Stomach (tissue), 9 donors: ENCODE data around the gene FBXL7. TPM values are rescaled to one million over a fixed set of nuclear protein-coding genes. Genes with fewer than 3 reads are reported as not detected.
A peak's percentile ranks its signal among the peaks of the same experiment; 100 is the strongest.

Experiments
- DNase-seq, 2 donors: peaks; one replicate each; pipeline versions ENCODE4 v3.0.0 to v3.0.0-alpha.2; 2013 to 2019
- H3K27ac ChIP-seq, 5 donors: fragments of 200-600 bp in 4 of 5; sonication (generic) in 4 of 5; one replicate each; pipeline ENCODE4 v1.5.1; 2013 to 2019; ENCODE audit warnings: mild to moderate bottlenecking in 1 of 5, moderate library complexity in 1 of 5
- H3K27me3 ChIP-seq, 3 donors: fragments of 200-600 bp; sonication (generic); one replicate each; pipeline ENCODE4 v1.5.1; 2017 to 2019; ENCODE audit warnings: mixed run types in 1 of 3
- H3K36me3 ChIP-seq, 4 donors: fragments of 200-600 bp; sonication (generic); 1 replicate in 3 of 4; 2 replicates in 1 of 4; pipeline ENCODE4 v1.5.1; 2016 to 2019
- H3K4me1 ChIP-seq, 4 donors: fragments of 200-600 bp; sonication (generic); one replicate each; pipeline ENCODE4 v1.5.1; 2016 to 2019
- H3K4me3 ChIP-seq, 4 donors: fragments of 200-600 bp; sonication (generic) in 3 of 4; one replicate each; pipeline ENCODE4 v1.5.1; 2016 to 2019; ENCODE audit warnings: mild to moderate bottlenecking in 1 of 4
- H3K9me3 ChIP-seq, 4 donors: fragments of 200-600 bp; sonication (generic); one replicate each; pipeline ENCODE4 v1.5.1; 2016 to 2019
- EP300 ChIP-seq: sonication (generic); formaldehyde crosslinking; IDR thresholded peaks from one replicate; pipeline ENCODE4 v1.6.1; 2017; ENCODE audit warnings: antibody characterized with exemption
- POLR2A ChIP-seq, 4 donors: fragments of 450-650 bp; IDR thresholded peaks; one replicate each; pipeline ENCODE4 v1.6.1; 2016; ENCODE audit warnings: antibody characterized with exemption in 4 of 4, control low read depth in 2 of 4, mild to moderate bottlenecking in 1 of 4, moderate library complexity in 1 of 4
- POLR2AphosphoS5 ChIP-seq, 3 donors: sonication (generic); formaldehyde crosslinking; IDR thresholded peaks; one replicate each; pipeline ENCODE4 v1.6.1; 2016; ENCODE audit warnings: antibody characterized with exemption in 3 of 3
- WGBS, 5 donors: extraction: QIAGEN DNeasy Blood & Tissue Kit in 3 of 5; methylation state at CpG; one replicate each; pipeline versions ENCODE4 v1.1.5 to v1.1.7; 2013 to 2018; 5-methylcytosine and 5-hydroxymethylcytosine counted together
- intact Hi-C: fragments of 100-400 bp; cut with DNase I; formaldehyde crosslinking; loops from one replicate; pipeline ENCODE4 v1.15.1; 2023; ENCODE audit warnings: low total_unique reads
- polyA plus RNA-seq, 3 donors: library from polyadenylated mRNA; stranded (reverse); fragments of 200-250 nt; gene quantifications; one replicate each; pipeline ENCODE4 v1.2.3, GENCODE V29; 2013
- total RNA-seq, 5 donors: library from RNA; depleted of rRNA; stranded (reverse); fragments of >200 nt; gene quantifications; one replicate each; pipeline versions ENCODE4 v1.1.0 to v1.2.3, GENCODE V29; 2014 to 2016
- TF ChIP-seq, protein P1 (sequence below), 7 experiments: fragments of 450-650 bp in 4 of 7; fragments of 200-600 bp in 3 of 7; sonication (generic) in 3 of 7; IDR thresholded peaks; one replicate each; pipeline ENCODE4 v1.5.1; 2016 to 2019; ENCODE audit warnings: antibody characterized with exemption in 7 of 7, control low read depth in 2 of 7, mild to moderate bottlenecking in 1 of 7
- donor health status: healthy with polysubstance abuse.
- donor health status: Bipolar disorder and iron deficiency.
- donor health status: healthy.

The FBXL7 gene
- total and polyA plus RNA-seq, 8 donors = 3.6 to 17.1 (median 6.8) TPM

DNA sequence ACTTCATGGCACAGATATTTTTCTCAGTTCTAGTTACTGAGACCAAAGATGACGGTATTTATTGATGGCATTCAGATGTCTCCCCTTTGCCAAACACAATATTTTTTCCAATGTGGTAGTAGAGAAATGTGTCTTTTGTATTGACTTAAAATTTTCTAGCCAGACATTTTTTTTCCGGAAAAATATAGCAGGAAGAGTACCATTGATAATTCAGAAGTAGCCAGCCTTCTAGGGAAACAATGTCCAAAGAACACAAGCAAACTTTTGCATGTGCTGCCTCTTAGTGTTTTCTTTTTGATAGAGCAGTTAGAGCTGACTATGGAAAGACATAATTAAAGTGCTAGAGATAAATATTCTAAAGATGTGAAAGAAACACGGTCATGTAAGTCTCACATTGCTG is 448.2 kb downstream of the FBXL7 start:
- H3K36me3 ChIP-seq = peaks cover 0 to 5% (median 0%) of the 10 kb centered on the region in 4 donors
- no peaks in the 10 kb centered on the region for H3K27me3 ChIP-seq
- peak in 1 of 2 donors; percentile 17 for DNase-seq
- no peak overlapping the region for H3K4me3 ChIP-seq
- intact Hi-C loops = no loop called here
- H3K9me3 ChIP-seq = no peaks in the 10 kb centered on the region
- H3K4me1 ChIP-seq = no peaks in the 10 kb centered on the region
- H3K27ac ChIP-seq = no peak overlapping the region
- WGBS, 5 donors = 47 to 71% (median 58%) methylated on average over 3 of the region's 3 CpGs
- TF ChIP-seq, protein P1, sequence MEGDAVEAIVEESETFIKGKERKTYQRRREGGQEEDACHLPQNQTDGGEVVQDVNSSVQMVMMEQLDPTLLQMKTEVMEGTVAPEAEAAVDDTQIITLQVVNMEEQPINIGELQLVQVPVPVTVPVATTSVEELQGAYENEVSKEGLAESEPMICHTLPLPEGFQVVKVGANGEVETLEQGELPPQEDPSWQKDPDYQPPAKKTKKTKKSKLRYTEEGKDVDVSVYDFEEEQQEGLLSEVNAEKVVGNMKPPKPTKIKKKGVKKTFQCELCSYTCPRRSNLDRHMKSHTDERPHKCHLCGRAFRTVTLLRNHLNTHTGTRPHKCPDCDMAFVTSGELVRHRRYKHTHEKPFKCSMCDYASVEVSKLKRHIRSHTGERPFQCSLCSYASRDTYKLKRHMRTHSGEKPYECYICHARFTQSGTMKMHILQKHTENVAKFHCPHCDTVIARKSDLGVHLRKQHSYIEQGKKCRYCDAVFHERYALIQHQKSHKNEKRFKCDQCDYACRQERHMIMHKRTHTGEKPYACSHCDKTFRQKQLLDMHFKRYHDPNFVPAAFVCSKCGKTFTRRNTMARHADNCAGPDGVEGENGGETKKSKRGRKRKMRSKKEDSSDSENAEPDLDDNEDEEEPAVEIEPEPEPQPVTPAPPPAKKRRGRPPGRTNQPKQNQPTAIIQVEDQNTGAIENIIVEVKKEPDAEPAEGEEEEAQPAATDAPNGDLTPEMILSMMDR (IDR thresholded peaks at IDR 0.05) = no peak
- TF ChIP-seq EP300 (no peak), POLR2A (IDR thresholded peaks at IDR 0.05) (no peak), POLR2AphosphoS5 (IDR thresholded peaks at IDR 0.05) (no peak)

DNA sequence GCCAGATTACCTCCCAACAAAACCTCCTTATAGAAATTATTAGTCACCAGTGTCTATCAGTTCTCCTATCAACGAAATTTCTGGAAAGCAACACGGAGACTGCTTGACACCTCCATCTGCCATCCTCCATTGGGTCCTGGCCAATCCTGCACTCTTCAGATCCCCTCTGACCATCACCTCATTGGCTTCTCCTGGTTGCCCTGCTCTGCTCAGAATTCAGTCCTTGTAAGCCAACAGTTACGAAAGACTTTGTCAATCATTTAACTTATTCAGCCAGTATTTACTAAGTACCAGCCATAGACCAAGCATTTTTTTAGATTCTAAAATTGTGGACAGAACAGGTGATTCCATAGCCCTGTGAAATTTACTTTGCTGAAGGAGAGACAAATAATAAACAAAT is 451.1 kb downstream of the FBXL7 start:
- 74 to 84% (median 78%) methylated on average over 3 of the region's 3 CpGs for WGBS, 5 donors
- H3K9me3 ChIP-seq = no peaks in the 10 kb centered on the region
- no peak overlapping the region for H3K27ac ChIP-seq
- no peak overlapping the region for H3K4me3 ChIP-seq
- no peaks in the 10 kb centered on the region for H3K4me1 ChIP-seq
- H3K36me3 ChIP-seq = peaks cover 0 to 5% (median 0%) of the 10 kb centered on the region in 4 donors
- intact Hi-C loops = no loop called here
- no peaks in the 10 kb centered on the region for H3K27me3 ChIP-seq
- no peak for DNase-seq
- no peak for TF ChIP-seq POLR2A (IDR thresholded peaks at IDR 0.05)
- TF ChIP-seq, protein P1 (IDR thresholded peaks at IDR 0.05) = no peak
- no peak for TF ChIP-seq POLR2AphosphoS5 (IDR thresholded peaks at IDR 0.05)
- no peak for TF ChIP-seq EP300

DNA sequence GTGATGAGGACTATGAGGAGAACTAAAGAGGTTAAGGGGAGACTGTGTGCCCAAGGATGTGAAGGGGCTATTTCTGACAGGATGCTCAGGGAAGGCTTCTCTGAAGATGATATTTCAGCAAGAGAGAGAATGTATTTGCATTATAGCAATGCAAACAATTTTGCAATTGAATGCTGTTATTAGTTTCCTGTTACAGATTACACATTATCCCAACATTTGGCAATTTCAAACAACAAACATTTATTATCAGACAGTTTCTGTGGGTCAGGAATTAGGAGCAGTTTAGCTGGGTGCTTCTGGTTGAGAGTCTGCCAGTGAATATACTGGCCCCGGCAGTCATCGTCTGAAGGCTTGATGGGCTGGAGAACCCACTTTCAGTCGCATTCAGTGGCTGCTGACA is 451.6 kb downstream of the FBXL7 start:
- Histone ChIP-seq H3K9me3 (no peaks in the 10 kb centered on the region), H3K27me3 (no peaks in the 10 kb centered on the region), H3K27ac (no peak overlapping the region), H3K4me3 (no peak overlapping the region), H3K4me1 (no peaks in the 10 kb centered on the region), H3K36me3 (peaks cover 0 to 5% (median 0%) of the 10 kb centered on the region in 4 donors)
- TF ChIP-seq POLR2A (IDR thresholded peaks at IDR 0.05) = no peak
- TF ChIP-seq, protein P1 (IDR thresholded peaks at IDR 0.05) = no peak
- intact Hi-C loops = no loop called here
- 79 to 95% (median 91%) methylated on average over 3 of the region's 3 CpGs for WGBS, 5 donors
- no peak for DNase-seq

DNA sequence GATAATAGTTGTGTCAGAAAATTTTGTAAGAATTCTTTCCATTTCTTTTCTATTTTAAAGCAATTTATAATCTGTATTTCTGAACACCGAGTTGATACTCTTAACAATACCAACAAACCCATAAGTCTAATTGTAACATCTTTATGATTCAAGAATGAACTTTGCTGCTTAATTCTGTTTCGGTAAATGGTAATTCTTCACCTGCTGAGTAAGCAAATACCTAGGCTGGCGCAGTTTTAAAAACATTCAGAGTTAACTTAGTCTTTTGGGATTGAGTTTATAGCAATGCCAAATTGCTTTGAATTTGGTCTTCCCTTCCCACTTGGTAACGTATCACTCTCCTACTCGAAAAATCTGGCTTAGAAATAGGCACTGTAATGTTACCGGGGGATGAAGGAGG is 456.6 kb downstream of the FBXL7 start:
- WGBS, 5 donors = 83 to 89% (median 87%) methylated on average over 6 of the region's 6 CpGs
- DNase-seq = no peak
- Histone ChIP-seq H3K36me3 (no peaks in the 10 kb centered on the region), H3K4me3 (no peak overlapping the region), H3K27ac (no peak overlapping the region), H3K27me3 (no peaks in the 10 kb centered on the region), H3K9me3 (no peaks in the 10 kb centered on the region), H3K4me1 (no peaks in the 10 kb centered on the region)
- TF ChIP-seq POLR2AphosphoS5 (IDR thresholded peaks at IDR 0.05) = no peak
- TF ChIP-seq, protein P1 (IDR thresholded peaks at IDR 0.05) = no peak
- no peak for TF ChIP-seq EP300
- no peak for TF ChIP-seq POLR2A (IDR thresholded peaks at IDR 0.05)
- intact Hi-C loops = no loop called here
